ENCODE results near the gene PBX2. TPM values are rescaled to one million over a fixed set of nuclear protein-coding genes. Genes with fewer than 3 reads are reported as not detected.

PBX2 gene, protein sequence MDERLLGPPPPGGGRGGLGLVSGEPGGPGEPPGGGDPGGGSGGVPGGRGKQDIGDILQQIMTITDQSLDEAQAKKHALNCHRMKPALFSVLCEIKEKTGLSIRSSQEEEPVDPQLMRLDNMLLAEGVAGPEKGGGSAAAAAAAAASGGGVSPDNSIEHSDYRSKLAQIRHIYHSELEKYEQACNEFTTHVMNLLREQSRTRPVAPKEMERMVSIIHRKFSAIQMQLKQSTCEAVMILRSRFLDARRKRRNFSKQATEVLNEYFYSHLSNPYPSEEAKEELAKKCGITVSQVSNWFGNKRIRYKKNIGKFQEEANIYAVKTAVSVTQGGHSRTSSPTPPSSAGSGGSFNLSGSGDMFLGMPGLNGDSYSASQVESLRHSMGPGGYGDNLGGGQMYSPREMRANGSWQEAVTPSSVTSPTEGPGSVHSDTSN
- total RNA-seq (2014; rRNA removed; shearing (Covaris generic); ENCODE audit: low replicate concordance) = 51.7 and 84.0 TPM in 2 replicates

DNA sequence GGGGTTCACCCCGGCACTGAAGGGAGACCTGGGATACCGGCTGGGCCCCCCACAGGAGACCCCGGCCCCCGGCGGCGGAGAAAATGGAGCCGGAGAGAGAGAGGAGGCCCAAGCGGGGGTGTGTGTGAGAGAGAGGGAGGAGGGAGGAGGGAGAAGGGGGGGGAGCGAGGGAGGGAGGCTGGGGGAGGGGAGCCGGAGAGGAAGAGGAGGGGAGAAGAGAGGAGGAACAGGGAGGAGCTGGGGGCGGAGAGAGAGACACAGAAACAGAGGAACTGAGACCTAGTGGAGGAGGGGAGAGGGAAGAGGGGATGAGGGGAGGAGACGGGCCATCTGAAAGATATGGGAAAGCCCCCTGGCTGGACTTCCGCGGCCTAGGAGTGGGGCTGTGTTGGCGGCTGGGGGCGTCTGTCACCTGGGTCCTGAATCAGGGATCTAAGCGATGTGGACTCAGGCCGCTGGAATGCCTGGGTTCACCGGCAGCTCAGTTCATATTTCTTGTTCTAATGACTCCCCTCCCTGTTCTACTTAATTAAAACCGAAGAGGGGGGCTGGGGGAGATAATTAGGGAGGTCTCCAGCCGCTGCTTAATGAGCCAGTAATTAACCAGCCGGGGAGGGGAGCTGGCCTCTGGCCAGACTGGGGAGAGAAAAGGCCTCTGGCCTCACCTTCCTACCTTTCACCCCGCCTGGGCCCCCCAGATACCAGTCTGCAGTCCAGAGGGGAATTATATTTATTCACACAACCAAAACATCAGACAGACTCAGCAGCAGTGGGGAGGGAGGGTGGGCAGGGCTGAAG, at the start of gene PBX2:
Gene PBX2, minus strand, starts transcription at position 149 of the 798 bp plus-strand sequence. CDS start 287 bp downstream, outside the sequence.
- Histone ChIP-seq H3K9ac (ENCODE audit: low read length) (peak within 1 kb of the TSS; percentile 95), H3K27ac (ENCODE audit: low read length) (peak within 1 kb of the TSS; percentile 87), H3K4me1 (ENCODE audit: low read length) (peaks cover 80% of the 10 kb centered on the region), H3K9me2 (replicated peaks; ENCODE audit: insufficient read depth, low read length) (no peaks in the 10 kb centered on the region), H3K4me3 (ENCODE audit: low read length) (peak within 1 kb of the TSS; percentile 82), H4K20me1 (ENCODE audit: insufficient read depth, low read depth, low read length) (no peaks in the 10 kb centered on the region), H3K4me2 (ENCODE audit: low read depth, low read length, poor library complexity, severe bottlenecking) (peak within 1 kb of the TSS; percentile 87), H3K36me3 (ENCODE audit: insufficient read depth, low read length) (0 out of 2 replicates have a peak, but pooled peaks cover 2% of the 10 kb centered on the region), H3K79me2 (ENCODE audit: low read length) (peaks cover 47% of the 10 kb centered on the region), H3K9me3 (ENCODE audit: low read length) (no peaks in the 10 kb centered on the region), H3K27me3 (ENCODE audit: low read length) (no peaks in the 10 kb centered on the region), H2AFZ (ENCODE audit: low read length) (no peak within 1 kb of the TSS)
- DNase-seq = peak; percentile 97

DNA sequence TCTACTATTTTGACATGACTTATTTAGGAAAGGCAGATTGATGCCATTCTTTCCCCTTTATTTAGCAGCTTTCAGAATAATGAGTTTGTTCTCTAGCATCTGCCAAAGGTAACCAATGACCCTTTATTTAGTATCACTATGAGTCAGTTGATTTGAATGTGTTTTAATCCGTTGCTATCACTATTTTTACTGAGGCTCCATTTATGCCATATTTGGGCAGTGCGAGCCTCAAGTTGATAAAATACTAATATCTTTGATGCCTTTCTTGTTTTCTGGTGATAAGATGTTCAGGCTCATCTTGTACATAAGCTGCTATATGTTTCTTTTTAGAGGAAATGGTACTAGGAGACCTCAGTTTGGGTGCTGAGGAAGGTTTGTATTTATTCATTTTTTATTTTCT, 49.5 kb upstream of the PBX2 start:
- Histone ChIP-seq H3K9me2 (replicated peaks; ENCODE audit: insufficient read depth, low read length) (no peaks in the 10 kb centered on the region), H3K4me1 (ENCODE audit: low read length) (peaks cover 10% of the 10 kb centered on the region), H4K20me1 (ENCODE audit: insufficient read depth, low read depth, low read length) (no peaks in the 10 kb centered on the region), H3K27ac (ENCODE audit: low read length) (no peak overlapping the region), H2AFZ (ENCODE audit: low read length) (peak overlapping the region; percentile 53; the same call in 1 of the 2 replicates), H3K9me3 (ENCODE audit: low read length) (no peaks in the 10 kb centered on the region), H3K4me3 (ENCODE audit: low read length) (no peak overlapping the region), H3K36me3 (ENCODE audit: insufficient read depth, low read length) (no peaks in the 10 kb centered on the region), H3K79me2 (ENCODE audit: low read length) (no peaks in the 10 kb centered on the region), H3K4me2 (ENCODE audit: low read depth, low read length, poor library complexity, severe bottlenecking) (peak overlapping the region; percentile 31), H3K9ac (ENCODE audit: low read length) (no peak overlapping the region), H3K27me3 (ENCODE audit: low read length) (no peaks in the 10 kb centered on the region)
- peak; percentile 51 for DNase-seq

DNA sequence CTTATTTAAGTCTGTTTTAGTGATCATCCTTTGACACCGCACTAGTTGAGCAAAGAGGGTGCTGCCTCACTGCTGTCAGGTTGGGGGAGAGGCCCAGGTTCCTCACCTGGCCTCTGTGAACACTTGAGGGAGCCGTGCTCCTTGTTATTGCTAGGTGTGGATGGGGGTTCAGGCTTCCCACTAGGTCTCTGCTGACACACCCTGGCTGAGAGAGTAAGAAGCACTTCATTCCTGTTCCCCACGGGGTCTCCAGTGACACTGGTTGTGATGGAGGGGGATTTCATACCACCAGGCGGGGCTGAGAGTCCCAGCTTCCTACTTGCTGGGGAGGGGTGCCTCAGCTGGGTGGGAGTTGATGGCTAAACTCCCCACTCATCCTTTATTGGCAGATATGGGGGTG, 44.9 kb upstream of the PBX2 start:
- H3K9ac ChIP-seq (ENCODE audit: low read length) = no peak overlapping the region
- H3K9me3 ChIP-seq (ENCODE audit: low read length) = no peaks in the 10 kb centered on the region
- H3K4me3 ChIP-seq (ENCODE audit: low read length) = no peak overlapping the region
- no peak overlapping the region for H3K27ac ChIP-seq (ENCODE audit: low read length)
- no peaks in the 10 kb centered on the region for H3K36me3 ChIP-seq (ENCODE audit: insufficient read depth, low read length)
- DNase-seq = peak; percentile 56
- no peak overlapping the region for H2AFZ ChIP-seq (ENCODE audit: low read length)
- H3K9me2 ChIP-seq (replicated peaks; ENCODE audit: insufficient read depth, low read length) = no peaks in the 10 kb centered on the region
- no peaks in the 10 kb centered on the region for H3K27me3 ChIP-seq (ENCODE audit: low read length)
- H4K20me1 ChIP-seq (ENCODE audit: insufficient read depth, low read depth, low read length) = no peaks in the 10 kb centered on the region
- H3K79me2 ChIP-seq (ENCODE audit: low read length) = no peaks in the 10 kb centered on the region
- no peak overlapping the region for H3K4me2 ChIP-seq (ENCODE audit: low read depth, low read length, poor library complexity, severe bottlenecking)
- H3K4me1 ChIP-seq (ENCODE audit: low read length) = peaks cover 10% of the 10 kb centered on the region

DNA sequence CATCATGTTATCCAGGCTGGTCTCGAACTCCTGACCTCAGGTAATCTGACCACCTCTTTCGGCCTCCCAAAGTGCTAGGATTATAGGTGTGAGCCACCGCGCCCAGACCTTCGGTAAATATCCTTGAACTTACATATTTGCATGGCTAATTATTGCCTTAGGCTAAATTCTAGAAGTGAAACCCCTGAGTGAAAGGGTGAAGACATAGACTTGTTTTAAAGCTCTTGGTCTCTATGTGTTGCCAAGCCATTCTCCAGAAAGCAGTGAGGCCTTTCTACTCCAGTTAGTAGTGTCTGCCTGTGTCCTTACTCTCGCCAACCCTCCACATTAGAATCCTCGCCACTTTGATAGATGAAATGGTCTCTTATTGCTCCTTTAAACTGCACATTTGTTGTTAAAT, 36.4 kb upstream of the PBX2 start:
- no peak overlapping the region for H3K9ac ChIP-seq (ENCODE audit: low read length)
- no peak overlapping the region for H2AFZ ChIP-seq (ENCODE audit: low read length)
- H3K4me1 ChIP-seq (ENCODE audit: low read length) = peaks cover 47% of the 10 kb centered on the region
- peak overlapping the region; percentile 4 for H3K4me2 ChIP-seq (ENCODE audit: low read depth, low read length, poor library complexity, severe bottlenecking)
- no peak overlapping the region for H3K4me3 ChIP-seq (ENCODE audit: low read length)
- H3K27me3 ChIP-seq (ENCODE audit: low read length) = no peaks in the 10 kb centered on the region
- no peaks in the 10 kb centered on the region for H3K9me3 ChIP-seq (ENCODE audit: low read length)
- no peaks in the 10 kb centered on the region for H3K9me2 ChIP-seq (replicated peaks; ENCODE audit: insufficient read depth, low read length)
- H3K27ac ChIP-seq (ENCODE audit: low read length) = no peak overlapping the region
- no peaks in the 10 kb centered on the region for H4K20me1 ChIP-seq (ENCODE audit: insufficient read depth, low read depth, low read length)
- no peaks in the 10 kb centered on the region for H3K36me3 ChIP-seq (ENCODE audit: insufficient read depth, low read length)
- no peaks in the 10 kb centered on the region for H3K79me2 ChIP-seq (ENCODE audit: low read length)
- peak; percentile 60 for DNase-seq

DNA sequence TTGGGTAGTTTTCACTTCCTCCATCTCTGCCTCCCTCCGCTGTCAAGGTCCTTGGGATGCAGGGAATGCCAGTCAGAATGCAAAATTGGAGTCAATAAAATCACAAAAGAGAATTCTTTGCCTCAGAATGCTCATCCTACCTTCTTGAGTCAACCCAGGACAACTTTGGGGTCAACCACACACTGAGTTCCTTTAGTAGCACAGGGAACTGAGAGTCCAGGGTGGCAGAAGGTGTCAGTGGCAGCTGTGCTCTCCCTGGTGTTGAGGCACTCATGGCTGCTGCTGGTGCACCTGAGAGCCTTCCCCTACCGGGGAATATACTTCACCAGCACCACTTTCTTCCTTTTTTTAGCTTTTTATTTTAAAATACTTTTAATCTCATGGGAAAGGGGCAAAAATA, 34.7 kb upstream of the PBX2 start:
- Histone ChIP-seq H3K4me1 (ENCODE audit: low read length) (peaks cover 55% of the 10 kb centered on the region), H2AFZ (ENCODE audit: low read length) (no peak overlapping the region)

DNA sequence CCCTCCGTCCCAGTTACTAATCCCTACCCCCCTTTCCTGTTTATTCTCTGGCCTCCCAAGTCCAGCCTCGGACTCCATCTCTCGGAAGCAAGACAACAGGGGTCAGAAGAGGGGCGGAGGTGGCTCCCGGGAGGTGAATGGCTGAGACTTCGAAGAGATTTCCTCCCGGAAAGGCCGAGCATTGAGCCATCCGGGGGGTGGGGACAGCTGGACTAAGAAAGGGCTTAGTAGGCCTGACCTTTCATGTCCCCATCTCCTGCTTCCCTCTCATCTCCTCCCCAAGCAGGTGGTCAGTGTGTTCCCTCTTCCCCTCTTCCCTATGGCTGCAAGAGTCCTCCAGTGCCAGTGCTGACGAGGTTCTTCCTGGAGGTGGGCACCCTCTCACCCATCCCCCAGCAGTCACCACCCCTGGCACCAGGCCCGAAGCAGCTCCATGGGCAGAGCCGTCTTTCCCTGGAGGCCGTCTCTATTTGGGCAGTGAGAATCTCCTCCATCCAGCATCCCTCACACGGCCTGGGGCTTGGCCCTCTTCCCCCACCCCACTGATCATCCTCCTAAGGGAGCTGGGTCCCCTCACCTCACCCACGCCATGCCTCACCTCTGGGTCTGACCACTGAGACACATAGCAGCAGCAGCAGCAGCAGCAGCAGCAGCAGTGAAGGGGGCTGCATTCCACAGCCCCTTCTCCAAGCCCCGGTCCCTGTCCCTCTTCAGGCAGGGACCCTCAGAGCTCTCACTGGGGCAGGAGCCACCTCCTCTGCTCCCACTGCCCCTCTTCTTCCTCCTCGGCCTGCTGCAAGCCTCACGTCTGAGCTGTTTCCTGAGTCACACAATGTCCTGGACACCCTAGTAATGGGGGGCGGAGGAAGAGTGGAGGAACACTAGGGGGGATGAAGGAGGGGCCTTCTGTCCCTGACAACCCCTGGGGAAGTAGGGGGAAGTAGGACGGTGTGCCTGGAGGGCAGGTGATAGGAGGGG, 33.5 kb upstream of the PBX2 start, which contains the start of gene NOTCH4:
Gene NOTCH4, minus strand, starts transcription at position 810 of the 978 bp plus-strand sequence. Its CDS starts 139 bp downstream, at position 671.
- Histone ChIP-seq H3K27ac (ENCODE audit: low read length) (peak within 1 kb of the TSS; percentile 28; the same call in 1 of the 2 replicates), H3K9ac (ENCODE audit: low read length) (no peak within 1 kb of the TSS), H3K9me3 (ENCODE audit: low read length) (no peaks in the 10 kb centered on the region), H3K36me3 (ENCODE audit: insufficient read depth, low read length) (no peaks in the 10 kb centered on the region), H3K4me3 (ENCODE audit: low read length) (no peak within 1 kb of the TSS), H3K4me2 (ENCODE audit: low read depth, low read length, poor library complexity, severe bottlenecking) (no peak within 1 kb of the TSS), H3K9me2 (replicated peaks; ENCODE audit: insufficient read depth, low read length) (no peaks in the 10 kb centered on the region), H3K79me2 (ENCODE audit: low read length) (no peaks in the 10 kb centered on the region), H2AFZ (ENCODE audit: low read length) (no peak within 1 kb of the TSS), H4K20me1 (ENCODE audit: insufficient read depth, low read depth, low read length) (no peaks in the 10 kb centered on the region), H3K4me1 (ENCODE audit: low read length) (peaks cover 55% of the 10 kb centered on the region), H3K27me3 (ENCODE audit: low read length) (no peaks in the 10 kb centered on the region)
- peak; percentile 35 for DNase-seq

More for the DNA sequence above, 34.7 kb upstream of the PBX2 start:
- Histone ChIP-seq H3K4me3 (ENCODE audit: low read length) (no peak overlapping the region), H3K79me2 (ENCODE audit: low read length) (no peaks in the 10 kb centered on the region), H3K36me3 (ENCODE audit: insufficient read depth, low read length) (no peaks in the 10 kb centered on the region), H4K20me1 (ENCODE audit: insufficient read depth, low read depth, low read length) (no peaks in the 10 kb centered on the region), H3K9me3 (ENCODE audit: low read length) (no peaks in the 10 kb centered on the region), H3K4me2 (ENCODE audit: low read depth, low read length, poor library complexity, severe bottlenecking) (no peak overlapping the region), H3K27me3 (ENCODE audit: low read length) (no peaks in the 10 kb centered on the region), H3K27ac (ENCODE audit: low read length) (peak overlapping the region; percentile 28; the same call in 1 of the 2 replicates), H3K9me2 (replicated peaks; ENCODE audit: insufficient read depth, low read length) (no peaks in the 10 kb centered on the region), H3K9ac (ENCODE audit: low read length) (no peak overlapping the region)
- peak; percentile 52 for DNase-seq

DNA sequence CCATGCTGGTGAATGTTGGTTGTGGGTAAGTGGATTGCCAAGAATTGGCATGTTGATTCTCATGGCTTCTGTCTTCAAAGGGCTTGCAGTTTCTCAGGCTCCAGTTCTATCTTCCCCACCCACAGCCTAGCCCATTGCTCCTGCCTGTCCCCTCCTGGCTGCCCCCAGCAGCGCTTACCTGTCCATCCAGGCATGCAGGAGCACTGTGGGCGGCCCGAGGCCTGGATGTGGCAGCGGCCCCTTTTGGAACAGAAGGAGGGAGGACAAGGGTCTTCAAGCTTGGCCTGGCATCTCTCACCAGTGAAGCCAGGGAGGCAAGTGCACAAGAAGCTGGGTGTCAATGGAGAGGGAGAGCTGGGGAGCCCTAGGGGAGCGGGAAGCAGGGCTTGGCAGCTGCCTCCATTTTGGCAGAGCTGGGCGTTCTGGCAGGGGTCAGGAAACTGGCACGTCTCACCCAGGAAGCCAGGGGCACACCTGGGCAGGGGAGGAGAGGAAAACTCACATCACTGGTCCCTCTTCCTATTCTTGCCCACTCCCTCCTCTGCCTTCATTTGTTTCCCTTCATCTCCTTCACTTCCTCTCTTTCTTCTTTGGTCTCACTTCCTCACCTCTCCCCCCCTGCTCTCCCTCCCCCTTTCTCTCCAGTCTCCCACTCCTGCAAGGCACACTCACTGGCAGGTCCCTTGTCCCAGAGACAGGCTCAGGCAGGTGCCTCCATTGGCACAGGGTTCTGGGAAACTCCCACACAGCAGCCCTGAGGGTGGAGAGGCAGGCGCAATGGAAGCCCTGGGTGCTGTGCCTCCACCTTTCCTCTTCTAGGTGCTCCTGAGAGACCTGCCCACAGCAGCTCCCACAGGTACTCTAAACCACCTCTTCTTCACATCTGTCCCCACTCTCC, 32.6 kb upstream of the PBX2 start:
- Histone ChIP-seq H4K20me1 (ENCODE audit: insufficient read depth, low read depth, low read length) (no peaks in the 10 kb centered on the region), H3K36me3 (ENCODE audit: insufficient read depth, low read length) (no peaks in the 10 kb centered on the region), H3K4me3 (ENCODE audit: low read length) (no peak overlapping the region), H3K27me3 (ENCODE audit: low read length) (no peaks in the 10 kb centered on the region), H3K4me2 (ENCODE audit: low read depth, low read length, poor library complexity, severe bottlenecking) (peak overlapping the region; percentile 23), H3K9ac (ENCODE audit: low read length) (no peak overlapping the region), H3K9me2 (replicated peaks; ENCODE audit: insufficient read depth, low read length) (no peaks in the 10 kb centered on the region), H3K79me2 (ENCODE audit: low read length) (no peaks in the 10 kb centered on the region), H3K4me1 (ENCODE audit: low read length) (peaks cover 55% of the 10 kb centered on the region), H3K27ac (ENCODE audit: low read length) (no peak overlapping the region), H2AFZ (ENCODE audit: low read length) (no peak overlapping the region; the same call in 1 of the 2 replicates), H3K9me3 (ENCODE audit: low read length) (no peaks in the 10 kb centered on the region)
- DNase-seq = peak; percentile 39

All from Karpas-422 (cell line).